ENCODE results near the gene COL6A3. TPM values are rescaled to one million over a fixed set of nuclear protein-coding genes. Genes with fewer than 3 reads are reported as not detected.

COL6A3 gene
- total RNA-seq, 2 donors from 2014 or later = 61.6 to 103 TPM

- no peaks in the 10 kb centered on the region for H3K9me3 ChIP-seq
- TF ChIP-seq, protein P1, sequence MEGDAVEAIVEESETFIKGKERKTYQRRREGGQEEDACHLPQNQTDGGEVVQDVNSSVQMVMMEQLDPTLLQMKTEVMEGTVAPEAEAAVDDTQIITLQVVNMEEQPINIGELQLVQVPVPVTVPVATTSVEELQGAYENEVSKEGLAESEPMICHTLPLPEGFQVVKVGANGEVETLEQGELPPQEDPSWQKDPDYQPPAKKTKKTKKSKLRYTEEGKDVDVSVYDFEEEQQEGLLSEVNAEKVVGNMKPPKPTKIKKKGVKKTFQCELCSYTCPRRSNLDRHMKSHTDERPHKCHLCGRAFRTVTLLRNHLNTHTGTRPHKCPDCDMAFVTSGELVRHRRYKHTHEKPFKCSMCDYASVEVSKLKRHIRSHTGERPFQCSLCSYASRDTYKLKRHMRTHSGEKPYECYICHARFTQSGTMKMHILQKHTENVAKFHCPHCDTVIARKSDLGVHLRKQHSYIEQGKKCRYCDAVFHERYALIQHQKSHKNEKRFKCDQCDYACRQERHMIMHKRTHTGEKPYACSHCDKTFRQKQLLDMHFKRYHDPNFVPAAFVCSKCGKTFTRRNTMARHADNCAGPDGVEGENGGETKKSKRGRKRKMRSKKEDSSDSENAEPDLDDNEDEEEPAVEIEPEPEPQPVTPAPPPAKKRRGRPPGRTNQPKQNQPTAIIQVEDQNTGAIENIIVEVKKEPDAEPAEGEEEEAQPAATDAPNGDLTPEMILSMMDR (IDR thresholded peaks at IDR 0.05) = no peak
- no peak overlapping the region for H3K4me3 ChIP-seq
- no peaks in the 10 kb centered on the region for H3K27me3 ChIP-seq
- no peak overlapping the region for H3K27ac ChIP-seq
- H3K36me3 ChIP-seq = peaks cover 17% of the 10 kb centered on the region
- H3K4me1 ChIP-seq = no peaks in the 10 kb centered on the region
- DNase-seq (ENCODE audit: low spot score) = no peak
Observed at GRCh38 chr2:237344942-237345341, 69.0 kb downstream of the COL6A3 start.

- TF ChIP-seq, protein P1 (IDR thresholded peaks at IDR 0.05) = no peak
- H3K4me3 ChIP-seq = no peak overlapping the region
- H3K36me3 ChIP-seq = peaks cover 18% of the 10 kb centered on the region
- no peak for DNase-seq (ENCODE audit: low spot score)
- no peak overlapping the region for H3K27ac ChIP-seq
- no peaks in the 10 kb centered on the region for H3K27me3 ChIP-seq
- H3K9me3 ChIP-seq = no peaks in the 10 kb centered on the region
- no peaks in the 10 kb centered on the region for H3K4me1 ChIP-seq
Observed at GRCh38 chr2:237343993-237344392, 70.0 kb downstream of the COL6A3 start.

GRCh38 chr2:237341872-237342271 is 72.1 kb downstream of the COL6A3 start:
- Histone ChIP-seq H3K27ac (no peak overlapping the region), H3K4me3 (no peak overlapping the region), H3K4me1 (no peaks in the 10 kb centered on the region), H3K27me3 (no peaks in the 10 kb centered on the region), H3K36me3 (peaks cover 25% of the 10 kb centered on the region), H3K9me3 (no peaks in the 10 kb centered on the region)
- DNase-seq (ENCODE audit: low spot score) = no peak
- TF ChIP-seq, protein P1 (IDR thresholded peaks at IDR 0.05) = no peak

DNA sequence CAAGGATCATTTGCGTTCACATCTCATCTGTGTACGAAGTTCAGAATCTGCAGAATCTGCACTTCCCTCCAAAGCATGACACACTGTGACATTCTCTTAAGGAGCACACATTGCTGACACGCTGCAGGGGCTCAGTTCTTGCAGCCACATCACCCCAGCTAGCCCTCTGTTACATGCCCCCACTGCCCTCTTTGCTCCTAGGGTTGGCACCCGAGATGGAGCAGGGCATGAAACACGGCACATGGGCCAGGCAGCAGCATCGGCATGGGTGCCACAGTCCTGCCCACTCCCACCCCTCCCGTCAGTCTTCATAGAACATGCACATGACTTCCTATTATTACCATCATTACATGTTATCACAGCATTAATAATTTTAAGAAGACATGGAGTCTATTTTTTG is 76.4 kb downstream of the COL6A3 start:
- no peak for DNase-seq (ENCODE audit: low spot score)
- Histone ChIP-seq H3K4me1 (no peaks in the 10 kb centered on the region), H3K36me3 (peaks cover 54% of the 10 kb centered on the region), H3K27ac (no peak overlapping the region), H3K4me3 (no peak overlapping the region), H3K27me3 (no peaks in the 10 kb centered on the region), H3K9me3 (no peaks in the 10 kb centered on the region)
- TF ChIP-seq, protein P1 (IDR thresholded peaks at IDR 0.05) = no peak

DNA sequence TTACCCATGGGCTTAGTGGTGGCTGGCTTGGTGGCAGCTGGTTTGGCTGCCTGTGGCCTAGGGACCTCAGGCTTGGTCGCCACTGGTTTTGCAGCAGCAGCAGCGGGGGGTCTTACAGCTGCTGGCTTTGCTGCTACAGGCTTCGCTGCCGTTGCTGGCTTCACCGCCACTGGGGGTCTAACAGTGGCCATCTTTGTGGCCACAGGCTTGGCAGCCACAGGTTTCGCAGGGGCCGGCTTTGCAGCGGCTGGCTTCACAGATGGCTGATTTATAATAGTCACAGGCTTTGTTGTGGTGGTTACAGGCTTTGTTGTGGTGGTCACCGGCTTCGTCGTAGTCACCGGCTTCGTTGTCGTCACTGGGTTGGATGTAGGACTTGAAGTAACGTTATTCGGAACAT is 77.8 kb downstream of the COL6A3 start:
- Histone ChIP-seq H3K27me3 (no peaks in the 10 kb centered on the region), H3K9me3 (no peaks in the 10 kb centered on the region), H3K4me1 (no peaks in the 10 kb centered on the region), H3K27ac (no peak overlapping the region), H3K4me3 (no peak overlapping the region), H3K36me3 (peaks cover 55% of the 10 kb centered on the region)
- TF ChIP-seq, protein P1 (IDR thresholded peaks at IDR 0.05) = no peak
- DNase-seq (ENCODE audit: low spot score) = peak; percentile 53

GRCh38 chr2:237333748-237334147 is 80.2 kb downstream of the COL6A3 start:
- Histone ChIP-seq H3K9me3 (no peaks in the 10 kb centered on the region), H3K4me3 (no peak overlapping the region), H3K4me1 (no peaks in the 10 kb centered on the region), H3K27me3 (no peaks in the 10 kb centered on the region), H3K27ac (peak overlapping the region in 1 of 2 donors; percentile 18), H3K36me3 (peaks cover 43% of the 10 kb centered on the region)
- no peak for DNase-seq (ENCODE audit: low spot score)
- TF ChIP-seq, protein P1 (IDR thresholded peaks at IDR 0.05) = no peak

Data from right atrium auricular region (tissue), 2 donors.